Transverse colon (tissue), 4 donors: Measurements from ENCODE around the gene MT1HL1. TPM values are rescaled to one million over a fixed set of nuclear protein-coding genes. Genes with fewer than 3 reads are reported as not detected.

Source experiments
- DNase-seq: peaks from one replicate; pipeline ENCODE4 v3.0.0-alpha.2; 2019
- H3K27ac ChIP-seq, 4 donors: fragments of 200-600 bp; sonication (generic); 2 replicates each; pipeline ENCODE4 v1.5.1; 2016 to 2018; ENCODE audit warnings: inconsistent platforms in 4 of 4
- H3K27me3 ChIP-seq: fragments of 200-600 bp; sonication (generic); 2 replicates; pipeline ENCODE4 v1.5.1; 2017; ENCODE audit warnings: inconsistent platforms
- H3K36me3 ChIP-seq, 4 donors: fragments of 200-600 bp; sonication (generic); 2 replicates each; pipeline ENCODE4 v1.5.1; 2017 to 2019; ENCODE audit warnings: inconsistent platforms in 4 of 4
- H3K4me1 ChIP-seq, 4 donors: fragments of 200-600 bp; sonication (generic); 2 replicates each; pipeline ENCODE4 v1.5.1; 2017 to 2020; ENCODE audit warnings: inconsistent platforms in 4 of 4
- H3K4me3 ChIP-seq, 4 donors: fragments of 200-600 bp; sonication (generic); 1 replicate in 1 of 4; 2 replicates in 3 of 4; pipeline versions ENCODE4 v1.5.1 to v1.6.1; 2017 to 2019; ENCODE audit warnings: inconsistent platforms in 4 of 4
- H3K9me3 ChIP-seq, 2 donors: fragments of 200-600 bp; sonication (generic); 2 replicates each; pipeline ENCODE4 v1.5.1; 2017 to 2019; ENCODE audit warnings: inconsistent platforms in 2 of 2
- EP300 ChIP-seq: sonication (generic); formaldehyde crosslinking; IDR thresholded peaks from one replicate; pipeline ENCODE4 v1.6.1; 2017; ENCODE audit warnings: antibody characterized with exemption, low read depth
- POLR2A ChIP-seq: fragments of 450-650 bp; IDR thresholded peaks from one replicate; pipeline ENCODE4 v1.6.1; 2016; ENCODE audit warnings: antibody characterized with exemption, mild to moderate bottlenecking, moderate library complexity
- POLR2AphosphoS5 ChIP-seq, 3 donors: sonication (generic); formaldehyde crosslinking; IDR thresholded peaks; one replicate each; pipeline ENCODE4 v1.6.1; 2016; ENCODE audit warnings: antibody characterized with exemption in 3 of 3
- WGBS, 2 donors: methylation state at CpG; one replicate each; pipeline ENCODE4 v1.1.5; 2018; ENCODE audit warnings: low coverage in 1 of 2; 5-methylcytosine and 5-hydroxymethylcytosine counted together
- in situ Hi-C, 4 donors: fragments of 200-750 bp; cut with MboI; loops; one replicate each; pipeline versions ENCODE4 v1.15.0 to v1.15.1; 2017; ENCODE audit warnings: low sequenced_read_pairs in 3 of 4, low pct_ligation_motif_present in 1 of 4, low pct_unique_long_range_greater_than_20kb in 1 of 4
- intact Hi-C: fragments of 100-400 bp; cut with DNase I; formaldehyde crosslinking; loops from one replicate; pipeline ENCODE4 v1.15.1; 2023; ENCODE audit warnings: low total_unique reads
- total RNA-seq, 4 donors: library from RNA; depleted of rRNA; stranded (reverse); fragments of >200 nt; gene quantifications; one replicate each; pipeline ENCODE4 v1.1.0, GENCODE V29; 2016
- TF ChIP-seq, protein P1 (sequence below), 5 experiments: fragments of 200-600 bp in 3 of 5; fragments of 450-650 bp in 2 of 5; sonication (generic) in 3 of 5; IDR thresholded peaks; 1 replicate in 2 of 5; 2 replicates in 3 of 5; pipeline ENCODE4 v1.5.1; 2016 to 2017; ENCODE audit warnings: antibody characterized with exemption in 5 of 5, inconsistent platforms in 3 of 5, mild to moderate bottlenecking in 2 of 5, moderate library complexity in 1 of 5

MT1HL1 gene
- total RNA-seq, 4 donors from 2014 or later = not detected

GRCh38 chr1:237018896-237019295 is 14.7 kb upstream of the MT1HL1 start:
- Histone ChIP-seq H3K27me3 (no peaks in the 10 kb centered on the region), H3K27ac (no peak overlapping the region), H3K4me3 (no peak overlapping the region), H3K9me3 (no peaks in the 10 kb centered on the region), H3K36me3 (no peaks in the 10 kb centered on the region), H3K4me1 (no peaks in the 10 kb centered on the region)
- TF ChIP-seq EP300 = no peak
- TF ChIP-seq, protein P1, sequence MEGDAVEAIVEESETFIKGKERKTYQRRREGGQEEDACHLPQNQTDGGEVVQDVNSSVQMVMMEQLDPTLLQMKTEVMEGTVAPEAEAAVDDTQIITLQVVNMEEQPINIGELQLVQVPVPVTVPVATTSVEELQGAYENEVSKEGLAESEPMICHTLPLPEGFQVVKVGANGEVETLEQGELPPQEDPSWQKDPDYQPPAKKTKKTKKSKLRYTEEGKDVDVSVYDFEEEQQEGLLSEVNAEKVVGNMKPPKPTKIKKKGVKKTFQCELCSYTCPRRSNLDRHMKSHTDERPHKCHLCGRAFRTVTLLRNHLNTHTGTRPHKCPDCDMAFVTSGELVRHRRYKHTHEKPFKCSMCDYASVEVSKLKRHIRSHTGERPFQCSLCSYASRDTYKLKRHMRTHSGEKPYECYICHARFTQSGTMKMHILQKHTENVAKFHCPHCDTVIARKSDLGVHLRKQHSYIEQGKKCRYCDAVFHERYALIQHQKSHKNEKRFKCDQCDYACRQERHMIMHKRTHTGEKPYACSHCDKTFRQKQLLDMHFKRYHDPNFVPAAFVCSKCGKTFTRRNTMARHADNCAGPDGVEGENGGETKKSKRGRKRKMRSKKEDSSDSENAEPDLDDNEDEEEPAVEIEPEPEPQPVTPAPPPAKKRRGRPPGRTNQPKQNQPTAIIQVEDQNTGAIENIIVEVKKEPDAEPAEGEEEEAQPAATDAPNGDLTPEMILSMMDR (IDR thresholded peaks at IDR 0.05) = no peak
- DNase-seq = no peak
- intact Hi-C loops (no loop called here), in situ Hi-C loops (no loop called here)

GRCh38 chr1:237016626-237017025 is 12.4 kb upstream of the MT1HL1 start:
- Histone ChIP-seq H3K27me3 (no peaks in the 10 kb centered on the region), H3K36me3 (no peaks in the 10 kb centered on the region), H3K27ac (no peak overlapping the region), H3K9me3 (no peaks in the 10 kb centered on the region), H3K4me1 (peaks cover 2 to 20% (median 8%) of the 10 kb centered on the region in 4 donors), H3K4me3 (no peak overlapping the region)
- intact Hi-C loops = no loop called here
- TF ChIP-seq POLR2AphosphoS5 (IDR thresholded peaks at IDR 0.05) (no peak), POLR2A (no peak), EP300 (no peak)
- TF ChIP-seq, protein P1 (IDR thresholded peaks at IDR 0.05) = no peak
- in situ Hi-C loops = no loop called here
- 67% methylated on average over 1 of the region's 1 CpG; no CpG with 5 or more reads in 1 of the 2 donors for WGBS, 2 donors
- no peak for DNase-seq

GRCh38 chr1:237013608-237014007 is 9.4 kb upstream of the MT1HL1 start:
- peak overlapping the region; percentile 36 to 73 (median 60) for H3K27ac ChIP-seq
- TF ChIP-seq POLR2AphosphoS5 (IDR thresholded peaks at IDR 0.05) = no peak
- no peak for TF ChIP-seq EP300
- no peak for TF ChIP-seq POLR2A
- TF ChIP-seq, protein P1 (IDR thresholded peaks at IDR 0.05) = no peak

GRCh38 chr1:237012788-237013383 is 8.6 kb upstream of the MT1HL1 start:
- no peaks in the 10 kb centered on the region for H3K9me3 ChIP-seq
- TF ChIP-seq POLR2AphosphoS5 (IDR thresholded peaks at IDR 0.05) = peak in 2 of 3 donors; percentile 18 to 19
- TF ChIP-seq EP300 = no peak
- no peak for TF ChIP-seq POLR2A
- peak overlapping the region in 2 of 4 donors; percentile 0 to 2 for H3K4me3 ChIP-seq
- peaks cover 3 to 21% (median 8%) of the 10 kb centered on the region in 4 donors for H3K4me1 ChIP-seq
- intact Hi-C loops (no loop called here), in situ Hi-C loops (no loop called here)
- H3K27me3 ChIP-seq = no peaks in the 10 kb centered on the region
- peak; percentile 63 for DNase-seq
- 30 to 41% methylated on average over 8 to 15 of the region's 15 CpGs for WGBS, 2 donors
- H3K36me3 ChIP-seq = no peaks in the 10 kb centered on the region
- H3K27ac ChIP-seq = peak overlapping the region; percentile 36 to 73 (median 60)

More at GRCh38 chr1:237013608-237014007, 9.4 kb upstream of the MT1HL1 start:
- Histone ChIP-seq H3K9me3 (no peaks in the 10 kb centered on the region), H3K36me3 (no peaks in the 10 kb centered on the region), H3K4me1 (peaks cover 3 to 21% (median 8%) of the 10 kb centered on the region in 4 donors), H3K4me3 (no peak overlapping the region), H3K27me3 (no peaks in the 10 kb centered on the region)
- in situ Hi-C loops = no loop called here
- 43 to 75% methylated on average over 1 to 5 of the region's 5 CpGs for WGBS, 2 donors
- intact Hi-C loops = no loop called here
- no peak for DNase-seq

DNA sequence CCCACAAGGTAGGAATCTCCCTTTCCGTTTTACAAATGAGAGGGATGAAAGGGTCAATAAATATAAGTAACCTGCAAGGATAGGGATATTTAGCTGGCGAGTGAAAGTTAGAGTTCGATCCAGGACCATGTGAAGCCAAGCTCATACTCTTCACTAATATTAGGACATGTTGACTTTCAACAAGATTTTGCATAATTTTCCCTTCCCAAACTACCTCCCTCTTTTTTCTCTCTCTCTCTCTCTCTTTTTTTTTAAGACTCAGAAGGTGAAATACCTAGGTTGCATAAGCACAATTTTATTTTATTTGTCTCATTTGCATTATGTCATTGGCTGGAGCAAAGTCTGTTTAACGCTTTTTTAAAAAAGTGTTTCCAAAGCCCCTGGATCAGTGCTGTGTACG is 8.1 kb upstream of the MT1HL1 start:
- no peaks in the 10 kb centered on the region for H3K9me3 ChIP-seq
- 63 to 70% methylated on average over 4 to 5 of the region's 5 CpGs for WGBS, 2 donors
- H3K4me3 ChIP-seq = no peak overlapping the region
- H3K4me1 ChIP-seq = peaks cover 3 to 21% (median 8%) of the 10 kb centered on the region in 4 donors
- no peak for TF ChIP-seq POLR2A
- no peak for TF ChIP-seq POLR2AphosphoS5 (IDR thresholded peaks at IDR 0.05)
- TF ChIP-seq EP300 = no peak
- TF ChIP-seq, protein P1 (IDR thresholded peaks at IDR 0.05) = no peak
- peak overlapping the region; percentile 36 to 73 (median 60) for H3K27ac ChIP-seq
- no peaks in the 10 kb centered on the region for H3K27me3 ChIP-seq
- no peaks in the 10 kb centered on the region for H3K36me3 ChIP-seq
- intact Hi-C loops = no loop called here
- in situ Hi-C loops = no loop called here
- no peak for DNase-seq
